HEK293 (cell line): Measurements from ENCODE around the gene DENR.
"Not testable (repeated sequence)": the region's sequence is repeated elsewhere in the genome, so short reads cannot be mapped to it uniquely, and the experiment has no call there.

ENCODE experiments used
- ATF2 ChIP-seq: fragments of 450-650 bp; formaldehyde crosslinking; IDR thresholded peaks from 2 replicates; pipeline ENCODE4 v1.5.1; 2016; ENCODE audit warnings: missing biosample characterization, missing genetic modification characterization, low read depth
- CTCF ChIP-seq: fragments of 450-650 bp; formaldehyde crosslinking; IDR thresholded peaks from 2 replicates; pipeline ENCODE4 v1.5.1; 2016; ENCODE audit warnings: missing biosample characterization, missing genetic modification characterization
- GLIS1 ChIP-seq: fragments of 450-650 bp; formaldehyde crosslinking; IDR thresholded peaks from 2 replicates; pipeline ENCODE4 v1.5.1; 2016; ENCODE audit warnings: missing biosample characterization, missing genetic modification characterization
- HOXA7 ChIP-seq: sonication (generic); formaldehyde crosslinking; IDR thresholded peaks from 2 replicates; pipeline ENCODE4 v1.8.1; 2022; ENCODE audit warnings: missing genetic modification reagents, borderline replicate concordance
- RBAK ChIP-seq: fragments of 450-650 bp; formaldehyde crosslinking; IDR thresholded peaks from 2 replicates; pipeline ENCODE4 v1.5.1; 2016; ENCODE audit warnings: missing biosample characterization, missing genetic modification characterization
- SP2 ChIP-seq: fragments of 450-650 bp; formaldehyde crosslinking; IDR thresholded peaks from 2 replicates; pipeline ENCODE4 v1.5.1; 2016; ENCODE audit warnings: missing biosample characterization, missing genetic modification characterization
- TCF7L2 ChIP-seq: IDR thresholded peaks from 2 replicates; pipeline ENCODE4 v1.6.1; 2011; ENCODE audit warnings: low read depth, mild to moderate bottlenecking, inconsistent platforms, low read length, moderate library complexity, borderline replicate concordance
- ZBTB21 ChIP-seq: fragments of 450-650 bp; formaldehyde crosslinking; IDR thresholded peaks from 2 replicates; pipeline ENCODE4 v1.5.1; 2017; ENCODE audit warnings: missing biosample characterization, missing genetic modification characterization
- ZBTB44 ChIP-seq: fragments of 450-650 bp; IDR thresholded peaks from 2 replicates; pipeline ENCODE4 v1.5.1; 2018; ENCODE audit warnings: missing biosample characterization, mild to moderate bottlenecking, missing genetic modification characterization
- ZBTB48 ChIP-seq: fragments of 450-650 bp; formaldehyde crosslinking; IDR thresholded peaks from 2 replicates; pipeline ENCODE4 v1.5.1; 2016; ENCODE audit warnings: missing biosample characterization, missing genetic modification characterization
- ZNF391 ChIP-seq: fragments of 450-650 bp; formaldehyde crosslinking; IDR thresholded peaks from 2 replicates; pipeline ENCODE4 v1.5.1; 2016; ENCODE audit warnings: low read depth, missing biosample characterization, missing genetic modification characterization, borderline replicate concordance
- ZNF510 ChIP-seq: fragments of 450-650 bp; formaldehyde crosslinking; IDR thresholded peaks from 2 replicates; pipeline ENCODE4 v1.5.1; 2018; ENCODE audit warnings: mild to moderate bottlenecking, missing genetic modification characterization, missing biosample characterization; ENCODE audit not compliant: insufficient replicate concordance
- ZNF660 ChIP-seq: fragments of 450-650 bp; IDR thresholded peaks from 2 replicates; pipeline ENCODE4 v1.5.1; 2018; ENCODE audit warnings: missing biosample characterization, mild to moderate bottlenecking, missing genetic modification characterization
- ZNF830 ChIP-seq: fragments of 450-650 bp; IDR thresholded peaks from 2 replicates; pipeline ENCODE4 v1.5.0; 2018; ENCODE audit warnings: missing biosample characterization, missing genetic modification characterization, low read depth, mild to moderate bottlenecking, moderate library complexity

- not testable (repeated sequence) for TF ChIP-seq CTCF (tag by site-specific recombination); SP2; ZBTB48 (tag by site-specific recombination); ZNF660; RBAK; ATF2 (tag by site-specific recombination); ZNF510 (tag by site-specific recombination); ZBTB44 (tag by site-specific recombination); ZNF830 (tag by site-specific recombination); ZNF391 (tag by site-specific recombination); TCF7L2; GLIS1 (tag by site-specific recombination); HOXA7 (CRISPR knock-in tag); ZBTB21 (tag by site-specific recombination)
These were observed 37.4 kb upstream of the DENR start for GRCh38 chr12:122715211-122715610.
